Measurements from ENCODE around the gene SIGLEC7. TPM values are rescaled to one million over a fixed set of nuclear protein-coding genes. Genes with fewer than 3 reads are reported as not detected.

Gene SIGLEC7
- total RNA-seq, 1 donor from 2014 or later = not detected

DNA sequence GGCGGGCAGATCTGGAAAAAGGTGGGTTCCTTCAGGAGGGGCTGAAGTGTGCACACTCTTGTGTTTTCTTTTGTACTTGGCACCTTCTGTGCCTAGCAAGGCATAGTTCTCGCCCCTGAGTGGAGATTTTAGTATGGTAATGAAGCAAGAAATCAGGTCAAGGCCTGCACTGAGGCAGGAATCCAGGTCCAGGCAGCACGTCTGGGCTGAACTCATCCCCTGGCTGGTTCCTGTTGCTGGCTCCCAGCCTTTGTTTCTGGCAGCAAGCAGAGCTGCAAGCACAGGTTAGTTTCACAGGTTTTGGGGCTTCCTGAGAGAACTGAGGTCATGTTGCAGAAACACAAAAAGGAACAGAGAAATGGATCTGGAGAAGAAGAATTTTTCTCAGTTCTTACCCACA is 21.2 kb downstream of the SIGLEC7 start:
- H3K4me3 ChIP-seq = no peak overlapping the region
- H4K20me1 ChIP-seq (ENCODE audit: low read depth) = no peaks in the 10 kb centered on the region
- H3K4me1 ChIP-seq = no peaks in the 10 kb centered on the region
- H3K9me3 ChIP-seq (ENCODE audit: low read depth) = no peaks in the 10 kb centered on the region
- H3K27ac ChIP-seq = no peak overlapping the region
- H3K9ac ChIP-seq = no peak overlapping the region
- no peaks in the 10 kb centered on the region for H3K36me3 ChIP-seq
- Mint-ChIP-seq H3K27ac (no peak overlapping the region), H3K4me1 (no peaks in the 10 kb centered on the region), H3K4me3 (no peak overlapping the region), H3K36me3 (no peaks in the 10 kb centered on the region), H3K9me3 (peaks cover 4% of the 10 kb centered on the region), H3K27me3 (ENCODE audit: insufficient read depth, low read depth) (peaks cover 2% of the 10 kb centered on the region)
- no peaks in the 10 kb centered on the region for H3K27me3 ChIP-seq
- no peaks in the 10 kb centered on the region for H3K79me2 ChIP-seq (ENCODE audit: low read depth)
- DNase-seq (ENCODE audit: low spot score) = no peak
- no peak overlapping the region for H3K4me2 ChIP-seq
- H2AFZ ChIP-seq (replicated peaks) = peak overlapping the region; percentile 26
- no peaks in the 10 kb centered on the region for H3F3A ChIP-seq (ENCODE audit: low read depth)
- no peak for TF ChIP-seq EZH2phosphoT487 (IDR thresholded peaks at IDR 0.05)
- no peak for TF ChIP-seq EZH2 (IDR thresholded peaks at IDR 0.05)
- TF ChIP-seq, protein P1, sequence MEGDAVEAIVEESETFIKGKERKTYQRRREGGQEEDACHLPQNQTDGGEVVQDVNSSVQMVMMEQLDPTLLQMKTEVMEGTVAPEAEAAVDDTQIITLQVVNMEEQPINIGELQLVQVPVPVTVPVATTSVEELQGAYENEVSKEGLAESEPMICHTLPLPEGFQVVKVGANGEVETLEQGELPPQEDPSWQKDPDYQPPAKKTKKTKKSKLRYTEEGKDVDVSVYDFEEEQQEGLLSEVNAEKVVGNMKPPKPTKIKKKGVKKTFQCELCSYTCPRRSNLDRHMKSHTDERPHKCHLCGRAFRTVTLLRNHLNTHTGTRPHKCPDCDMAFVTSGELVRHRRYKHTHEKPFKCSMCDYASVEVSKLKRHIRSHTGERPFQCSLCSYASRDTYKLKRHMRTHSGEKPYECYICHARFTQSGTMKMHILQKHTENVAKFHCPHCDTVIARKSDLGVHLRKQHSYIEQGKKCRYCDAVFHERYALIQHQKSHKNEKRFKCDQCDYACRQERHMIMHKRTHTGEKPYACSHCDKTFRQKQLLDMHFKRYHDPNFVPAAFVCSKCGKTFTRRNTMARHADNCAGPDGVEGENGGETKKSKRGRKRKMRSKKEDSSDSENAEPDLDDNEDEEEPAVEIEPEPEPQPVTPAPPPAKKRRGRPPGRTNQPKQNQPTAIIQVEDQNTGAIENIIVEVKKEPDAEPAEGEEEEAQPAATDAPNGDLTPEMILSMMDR (IDR thresholded peaks at IDR 0.05) = no peak

DNA sequence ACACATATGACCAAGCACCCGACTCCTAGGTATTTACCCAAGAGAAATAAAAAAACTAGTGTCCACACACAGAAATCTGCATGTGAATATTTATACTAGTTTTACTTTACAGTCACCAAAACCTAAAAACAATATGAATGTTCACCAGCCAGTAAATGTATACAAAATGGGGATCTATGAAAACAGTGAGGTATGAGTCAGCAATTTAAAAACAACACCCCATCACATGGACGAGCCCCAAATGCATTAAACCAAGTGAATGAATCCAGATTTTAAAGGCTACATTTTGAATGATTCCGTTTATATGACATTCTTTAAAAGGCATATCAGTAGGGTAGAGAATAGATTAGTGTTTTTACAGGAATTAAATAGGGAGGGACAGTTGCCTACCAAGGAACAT is 22.1 kb downstream of the SIGLEC7 start:
- Histone ChIP-seq H3K36me3 (no peaks in the 10 kb centered on the region), H3K4me3 (no peak overlapping the region), H4K20me1 (ENCODE audit: low read depth) (no peaks in the 10 kb centered on the region), H3K79me2 (ENCODE audit: low read depth) (no peaks in the 10 kb centered on the region), H3K4me2 (no peak overlapping the region), H3K9me3 (ENCODE audit: low read depth) (no peaks in the 10 kb centered on the region), H3K4me1 (no peaks in the 10 kb centered on the region), H3K27me3 (no peaks in the 10 kb centered on the region), H3K9ac (no peak overlapping the region), H2AFZ (replicated peaks) (no peak overlapping the region), H3F3A (ENCODE audit: low read depth) (no peaks in the 10 kb centered on the region), H3K27ac (no peak overlapping the region)
- no peak for TF ChIP-seq EZH2phosphoT487 (IDR thresholded peaks at IDR 0.05)
- TF ChIP-seq, protein P1 (IDR thresholded peaks at IDR 0.05) = no peak
- no peak for TF ChIP-seq EZH2 (IDR thresholded peaks at IDR 0.05)
- Mint-ChIP-seq H3K27ac (no peak overlapping the region), H3K4me3 (no peak overlapping the region), H3K27me3 (ENCODE audit: insufficient read depth, low read depth) (peaks cover 2% of the 10 kb centered on the region), H3K4me1 (no peaks in the 10 kb centered on the region), H3K36me3 (no peaks in the 10 kb centered on the region), H3K9me3 (peaks cover 9% of the 10 kb centered on the region)
- DNase-seq (ENCODE audit: low spot score) = no peak

DNA sequence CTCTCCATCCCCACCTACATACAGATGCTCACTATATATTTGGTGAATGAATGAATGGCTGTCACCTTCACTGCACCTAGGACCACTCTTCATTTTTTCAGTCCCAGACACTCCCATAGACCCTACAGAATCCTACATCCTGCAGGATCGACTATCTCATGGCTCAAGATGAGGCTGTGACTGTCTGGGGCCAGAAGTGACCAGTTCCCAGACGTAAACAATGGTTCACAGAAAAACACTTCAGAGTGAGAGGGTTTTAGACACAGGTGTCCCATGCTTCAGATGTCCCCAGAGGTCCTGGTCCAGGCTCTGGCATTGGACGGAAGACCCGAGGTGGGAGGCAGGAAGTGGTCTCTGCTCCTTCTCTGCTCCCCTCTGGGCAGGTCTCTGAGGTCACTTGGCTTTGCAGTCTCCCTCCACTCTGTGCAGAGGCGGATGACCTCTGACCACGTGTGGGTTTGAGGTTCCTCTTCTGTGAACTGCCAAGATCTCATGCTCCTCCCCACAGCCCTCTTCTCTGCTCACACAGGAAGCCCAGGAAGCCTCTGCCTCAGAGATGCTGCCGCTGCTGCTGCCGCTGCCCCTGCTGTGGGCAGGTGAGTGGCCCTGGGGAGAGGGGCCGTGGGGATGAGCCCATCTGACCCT is 24.9 kb downstream of the SIGLEC7 start:
- H3K36me3 ChIP-seq = no peaks in the 10 kb centered on the region
- no peak for DNase-seq (ENCODE audit: low spot score)
- Mint-ChIP-seq H3K27me3 (ENCODE audit: insufficient read depth, low read depth) (peaks cover 4% of the 10 kb centered on the region), H3K9me3 (peaks cover 9% of the 10 kb centered on the region), H3K27ac (no peak overlapping the region), H3K36me3 (no peaks in the 10 kb centered on the region), H3K4me3 (no peak overlapping the region), H3K4me1 (no peaks in the 10 kb centered on the region)
- TF ChIP-seq EZH2phosphoT487 (IDR thresholded peaks at IDR 0.05) = no peak
- TF ChIP-seq EZH2 (IDR thresholded peaks at IDR 0.05) = no peak
- TF ChIP-seq, protein P1 (IDR thresholded peaks at IDR 0.05) = no peak
- no peaks in the 10 kb centered on the region for H3K79me2 ChIP-seq (ENCODE audit: low read depth)
- H2AFZ ChIP-seq (replicated peaks) = no peak overlapping the region
- H3K27me3 ChIP-seq = peaks cover 23% of the 10 kb centered on the region
- H3K27ac ChIP-seq = no peak overlapping the region
- no peaks in the 10 kb centered on the region for H3K9me3 ChIP-seq (ENCODE audit: low read depth)
- no peak overlapping the region for H3K4me3 ChIP-seq
- H3K4me2 ChIP-seq = no peak overlapping the region
- no peaks in the 10 kb centered on the region for H3K4me1 ChIP-seq
- no peak overlapping the region for H3K9ac ChIP-seq
- H4K20me1 ChIP-seq (ENCODE audit: low read depth) = no peaks in the 10 kb centered on the region
- no peaks in the 10 kb centered on the region for H3F3A ChIP-seq (ENCODE audit: low read depth)
